Omental fat pad (tissue), 4 donors: ENCODE results near the gene IGDCC3. TPM values are rescaled to one million over a fixed set of nuclear protein-coding genes. Genes with fewer than 3 reads are reported as not detected.
A peak's percentile ranks its signal among the peaks of the same experiment; 100 is the strongest.

Experiments
- ATAC-seq: fragments of 150-250 bp; one replicate; pipeline ENCODE4 v1.9.1; 2016; ENCODE audit warnings: mild to moderate bottlenecking, moderate library complexity; ENCODE audit not compliant: low FRiP score
- DNase-seq: peaks from one replicate; pipeline ENCODE4 v3.0.0-alpha.2; 2019; ENCODE audit warnings: low spot score
- CTCF ChIP-seq, 3 donors: fragments of 450-650 bp; IDR thresholded peaks; one replicate each; pipeline ENCODE4 v1.5.1; 2016 to 2017; ENCODE audit warnings: antibody characterized with exemption in 3 of 3, mild to moderate bottlenecking in 3 of 3, moderate library complexity in 2 of 3
- total RNA-seq, 4 donors: library from RNA; depleted of rRNA; stranded (reverse); fragments of >200 nt; gene quantifications; one replicate each; pipeline ENCODE4 v1.1.0, GENCODE V29; 2016

IGDCC3 gene
- total RNA-seq, 4 donors from 2014 or later, result not detected

DNA sequence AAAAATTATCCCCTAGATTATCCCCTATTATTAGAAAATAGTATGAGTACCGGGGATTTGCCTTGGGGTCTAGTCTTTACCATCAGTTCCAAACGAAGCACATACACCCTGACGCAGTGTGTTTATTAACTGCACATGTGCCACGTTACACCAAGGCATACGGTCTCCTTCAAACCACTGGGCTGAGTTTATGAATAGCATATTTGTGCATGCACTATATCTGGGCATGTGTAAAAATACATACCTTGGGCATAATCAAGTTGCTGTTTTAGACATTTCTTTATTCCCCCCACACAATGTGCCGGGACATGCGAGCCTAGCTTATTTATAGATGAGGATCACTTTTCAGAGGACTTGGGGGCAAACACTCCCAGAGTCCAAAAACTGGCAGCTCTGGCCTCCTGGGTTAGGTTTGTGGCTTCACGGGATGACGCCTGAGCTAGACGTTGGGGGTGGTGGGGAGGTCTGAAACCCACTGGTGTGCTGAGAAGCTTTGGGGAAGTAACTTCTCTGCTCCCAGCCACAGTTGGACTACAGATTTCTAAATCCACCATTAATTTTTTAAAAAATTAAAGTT, 28.7 kb upstream of the IGDCC3 start:
- no peak for ATAC-seq
- TF ChIP-seq CTCF (IDR thresholded peaks at IDR 0.05), result no peak
- DNase-seq, result no peak

- TF ChIP-seq CTCF (IDR thresholded peaks at IDR 0.05), result no peak
- ATAC-seq, result no peak
- no peak for DNase-seq
Measured at GRCh38 chr15:65405791-65406423, 28.1 kb upstream of the IGDCC3 start.

DNA sequence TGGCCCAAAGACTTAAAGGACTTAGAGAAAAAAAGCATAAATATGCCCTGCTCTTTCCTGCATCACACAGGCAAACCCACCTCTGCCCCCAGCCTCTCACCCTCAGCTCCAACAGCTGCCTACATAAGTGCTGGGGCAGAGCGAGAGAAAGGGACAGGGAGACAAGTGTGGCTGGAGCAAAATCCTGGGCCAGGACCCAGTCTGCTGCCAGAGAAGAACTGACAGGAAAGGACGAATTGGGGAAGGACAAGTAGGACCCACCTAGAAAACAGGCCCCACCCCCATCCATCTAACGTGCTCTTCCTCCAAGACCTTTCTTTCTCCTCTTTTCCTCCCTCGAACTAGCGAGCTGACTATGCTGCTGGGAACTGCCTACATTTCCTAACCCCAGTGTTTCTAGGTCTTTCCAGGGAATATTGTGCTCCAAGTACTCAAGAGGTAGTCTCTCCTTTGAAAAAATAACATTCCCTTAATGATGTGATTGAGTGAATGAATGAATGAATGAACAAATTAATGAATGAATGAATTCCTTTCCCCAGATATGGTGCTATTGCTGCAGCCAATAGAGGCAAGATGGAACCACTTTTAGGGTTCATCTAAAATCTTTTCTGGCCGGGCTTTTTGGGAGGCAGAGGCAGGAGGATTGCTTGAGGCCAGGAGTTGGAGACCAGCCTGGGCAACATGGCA, 26.5 kb upstream of the IGDCC3 start:
- DNase-seq (no peak), ATAC-seq (no peak)
- TF ChIP-seq CTCF (IDR thresholded peaks at IDR 0.05), result no peak

GRCh38 chr15:65402961-65403360, 25.2 kb upstream of the IGDCC3 start:
- ATAC-seq (no peak), DNase-seq (no peak)
- TF ChIP-seq CTCF (IDR thresholded peaks at IDR 0.05), result no peak

DNA sequence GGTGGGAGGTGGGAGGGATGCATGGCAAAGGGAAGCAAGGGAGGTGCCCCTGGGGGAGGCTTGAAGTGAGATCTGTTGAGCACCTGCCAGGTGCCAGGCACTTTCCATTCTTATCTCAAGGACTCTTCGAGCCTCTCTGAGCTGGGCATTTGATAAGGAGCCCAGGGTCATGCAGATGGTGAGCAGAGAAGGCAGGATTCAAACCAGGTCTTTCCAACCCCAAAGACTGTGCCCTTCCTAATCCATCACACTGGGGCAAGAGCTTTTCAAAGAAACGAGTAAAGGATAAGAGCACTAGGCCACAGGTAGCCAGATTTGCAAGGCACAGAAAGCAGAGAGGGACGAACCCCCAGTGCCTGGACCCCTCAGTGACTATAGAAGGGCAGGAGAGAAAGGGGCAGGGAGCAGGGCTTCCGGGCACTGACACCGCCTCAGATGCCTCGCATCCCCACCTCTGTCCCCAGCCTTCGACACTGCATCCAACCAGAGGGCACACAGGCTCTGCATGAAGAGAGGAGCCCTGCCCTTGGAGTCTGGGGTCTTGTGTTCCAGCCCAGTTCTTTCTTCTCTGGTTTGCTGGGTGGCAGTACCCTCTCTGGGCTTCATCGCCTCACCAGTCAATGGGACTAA, 23.9 kb upstream of the IGDCC3 start:
- DNase-seq (no peak), ATAC-seq (no peak)
- no peak for TF ChIP-seq CTCF (IDR thresholded peaks at IDR 0.05)

- no peak for TF ChIP-seq CTCF (IDR thresholded peaks at IDR 0.05)
- peak; percentile 47 for DNase-seq
- ATAC-seq, result peak; percentile 65
Measured at GRCh38 chr15:65400760-65401610, 23.2 kb upstream of the IGDCC3 start.
